ENCODE results near the gene SDS. TPM values are rescaled to one million over a fixed set of nuclear protein-coding genes. Genes with fewer than 3 reads are reported as not detected.

SDS gene
- total RNA-seq, 1 experiment from 2014 or later = not detected

- DNase-seq = peak in 1 of 2 experiments; percentile 60
- Histone ChIP-seq H2AFZ (no peak overlapping the region), H3K9me2 (ENCODE audit: insufficient read depth) (no peaks in the 10 kb centered on the region), H3K79me2 (ENCODE audit: low read depth) (no peaks in the 10 kb centered on the region; the same call in 1 of the 2 replicates), H3F3A (ENCODE audit: insufficient read depth, low read depth) (peaks cover 8% of the 10 kb centered on the region; the same call in 1 of the 2 replicates), H3K4me1 (replicated peaks; ENCODE audit: insufficient read depth) (peaks cover 7% of the 10 kb centered on the region; the same call in 1 of the 2 replicates), H3K27me3 (ENCODE audit: insufficient read depth, low read depth) (no peaks in the 10 kb centered on the region), H3K36me3 (ENCODE audit: low read depth) (no peaks in the 10 kb centered on the region), H3K4me2 (no peak overlapping the region), H3K9me3 (ENCODE audit: insufficient read depth, low read depth) (no peaks in the 10 kb centered on the region), H3K27ac (no peak overlapping the region), H3K4me3 (no peak overlapping the region), H4K20me1 (ENCODE audit: insufficient read depth) (no peaks in the 10 kb centered on the region)
- POLR2A ChIA-PET (ENCODE audit: unreplicated experiment) = interaction anchor here (0.6 kb wide), 1 partner anchor 203 kb away, joined by 14 read pairs; no protein-coding TSS in a partner anchor
- no TSS peak for BruUV-seq (replicated peaks)
- intact Hi-C loops (cut with micrococcal nuclease; ENCODE audit: unreplicated experiment) = loop anchor here (5.0 kb wide), 2 partner anchors 88 to 113 kb away; partner anchors contain the start of gene SLC8B1
- TF ChIP-seq, protein P1, sequence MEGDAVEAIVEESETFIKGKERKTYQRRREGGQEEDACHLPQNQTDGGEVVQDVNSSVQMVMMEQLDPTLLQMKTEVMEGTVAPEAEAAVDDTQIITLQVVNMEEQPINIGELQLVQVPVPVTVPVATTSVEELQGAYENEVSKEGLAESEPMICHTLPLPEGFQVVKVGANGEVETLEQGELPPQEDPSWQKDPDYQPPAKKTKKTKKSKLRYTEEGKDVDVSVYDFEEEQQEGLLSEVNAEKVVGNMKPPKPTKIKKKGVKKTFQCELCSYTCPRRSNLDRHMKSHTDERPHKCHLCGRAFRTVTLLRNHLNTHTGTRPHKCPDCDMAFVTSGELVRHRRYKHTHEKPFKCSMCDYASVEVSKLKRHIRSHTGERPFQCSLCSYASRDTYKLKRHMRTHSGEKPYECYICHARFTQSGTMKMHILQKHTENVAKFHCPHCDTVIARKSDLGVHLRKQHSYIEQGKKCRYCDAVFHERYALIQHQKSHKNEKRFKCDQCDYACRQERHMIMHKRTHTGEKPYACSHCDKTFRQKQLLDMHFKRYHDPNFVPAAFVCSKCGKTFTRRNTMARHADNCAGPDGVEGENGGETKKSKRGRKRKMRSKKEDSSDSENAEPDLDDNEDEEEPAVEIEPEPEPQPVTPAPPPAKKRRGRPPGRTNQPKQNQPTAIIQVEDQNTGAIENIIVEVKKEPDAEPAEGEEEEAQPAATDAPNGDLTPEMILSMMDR (conservative IDR thresholded peaks at IDR 0.05) = peak; percentile 92
- no peak for TF ChIP-seq EZH2 (IDR thresholded peaks at IDR 0.05; ENCODE audit: low read depth)
- CTCF ChIA-PET = interaction anchor here (0.5 to 0.7 kb wide), 5 partner anchors 10 to 584 kb away, joined by 3 to 7 read pairs (median 3); no protein-coding TSS in a partner anchor
Observed at GRCh38 chr12:113424915-113425823, 21.5 kb upstream of the SDS start.

DNA sequence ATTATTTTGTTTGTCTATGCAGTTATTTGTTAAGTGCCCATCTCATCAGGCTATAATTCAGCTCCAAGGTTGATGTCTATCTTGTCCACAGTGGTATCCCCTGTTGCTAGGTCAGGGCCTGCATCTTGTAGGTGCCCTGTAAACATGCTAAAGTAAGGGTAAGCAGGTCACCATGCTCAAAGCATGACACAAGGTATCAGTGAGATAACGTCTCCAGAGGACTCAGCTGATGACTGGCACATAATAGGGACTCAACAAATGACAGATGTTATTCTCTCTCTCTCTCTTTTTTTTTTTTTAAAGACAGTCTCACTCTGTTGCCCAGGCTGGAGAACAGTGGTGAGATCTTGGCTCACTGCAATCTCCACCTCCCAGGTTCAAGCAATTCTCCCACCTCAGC, 20.8 kb upstream of the SDS start:
- Histone ChIP-seq H3K4me3 (no peak overlapping the region), H3K36me3 (ENCODE audit: low read depth) (no peaks in the 10 kb centered on the region), H3K4me2 (no peak overlapping the region), H3K27ac (no peak overlapping the region), H3F3A (ENCODE audit: insufficient read depth, low read depth) (peaks cover 8% of the 10 kb centered on the region; the same call in 1 of the 2 replicates), H3K9me3 (ENCODE audit: insufficient read depth, low read depth) (no peaks in the 10 kb centered on the region), H3K4me1 (replicated peaks; ENCODE audit: insufficient read depth) (peaks cover 7% of the 10 kb centered on the region; the same call in 1 of the 2 replicates), H3K79me2 (ENCODE audit: low read depth) (no peaks in the 10 kb centered on the region; the same call in 1 of the 2 replicates), H3K27me3 (ENCODE audit: insufficient read depth, low read depth) (no peaks in the 10 kb centered on the region), H2AFZ (no peak overlapping the region), H3K9me2 (ENCODE audit: insufficient read depth) (no peaks in the 10 kb centered on the region), H4K20me1 (ENCODE audit: insufficient read depth) (no peaks in the 10 kb centered on the region)
- DNase-seq = no peak
- no TSS peak for BruUV-seq (replicated peaks)
- TF ChIP-seq, protein P1 (conservative IDR thresholded peaks at IDR 0.05) = no peak
- no peak for TF ChIP-seq EZH2 (IDR thresholded peaks at IDR 0.05; ENCODE audit: low read depth)
- ChIA-PET POLR2A (ENCODE audit: unreplicated experiment) (no interaction called here), CTCF (interaction anchor here (0.6 kb wide), 1 partner anchor 583 kb away, joined by 7 read pairs; no protein-coding TSS in a partner anchor)
- intact Hi-C loops (cut with micrococcal nuclease; ENCODE audit: unreplicated experiment) = loop anchor here (5.0 kb wide), 2 partner anchors 87 to 112 kb away; partner anchors contain the start of gene SLC8B1

- H3K4me3 ChIP-seq = peak overlapping the region; percentile 81
- no peaks in the 10 kb centered on the region for H3K27me3 ChIP-seq (ENCODE audit: insufficient read depth, low read depth)
- TF ChIP-seq, protein P1 (conservative IDR thresholded peaks at IDR 0.05) = no peak
- no peak for TF ChIP-seq EZH2 (IDR thresholded peaks at IDR 0.05; ENCODE audit: low read depth)
- CTCF ChIA-PET = interaction anchor here (0.7 kb wide), 1 partner anchor 247 kb away, joined by 3 read pairs; no protein-coding TSS in a partner anchor
- peaks cover 7% of the 10 kb centered on the region; the same call in 1 of the 2 replicates for H3K4me1 ChIP-seq (replicated peaks; ENCODE audit: insufficient read depth)
- H3K9me2 ChIP-seq (ENCODE audit: insufficient read depth) = no peaks in the 10 kb centered on the region
- TSS peak; percentile 55 for BruUV-seq (replicated peaks)
- no peak for DNase-seq
- POLR2A ChIA-PET (ENCODE audit: unreplicated experiment) = no interaction called here
- H3F3A ChIP-seq (ENCODE audit: insufficient read depth, low read depth) = peaks cover 8% of the 10 kb centered on the region; the same call in 1 of the 2 replicates
- no peaks in the 10 kb centered on the region for H4K20me1 ChIP-seq (ENCODE audit: insufficient read depth)
- H3K79me2 ChIP-seq (ENCODE audit: low read depth) = no peaks in the 10 kb centered on the region; the same call in 1 of the 2 replicates
- no peak overlapping the region for H2AFZ ChIP-seq
- H3K4me2 ChIP-seq = peak overlapping the region; percentile 87
- H3K36me3 ChIP-seq (ENCODE audit: low read depth) = no peaks in the 10 kb centered on the region
- H3K9me3 ChIP-seq (ENCODE audit: insufficient read depth, low read depth) = no peaks in the 10 kb centered on the region
- intact Hi-C loops (cut with micrococcal nuclease; ENCODE audit: unreplicated experiment) = loop anchor here (1.0 to 5.0 kb wide), 3 partner anchors 86 to 226 kb away; partner anchors contain the start of gene SLC8B1
- peak overlapping the region; percentile 50; the same call in 1 of the 2 replicates for H3K27ac ChIP-seq
Observed at GRCh38 chr12:113422886-113423669, 19.4 kb upstream of the SDS start.

Data from PC-9 (cell line).